Neural cell (in vitro differentiated cells): Measurements from ENCODE around the gene ZBTB46. TPM values are rescaled to one million over a fixed set of nuclear protein-coding genes. Genes with fewer than 3 reads are reported as not detected.

Source experiments
- H2AFZ ChIP-seq: fragments of 200-600, 300-800 bp; sonication (generic), shearing (Covaris generic); 2 replicates; pipeline ENCODE4 v1.6.0; 2014; ENCODE audit warnings: low read depth, mild to moderate bottlenecking, antibody characterized with exemption, low read length, moderate library complexity
- H3F3A ChIP-seq: fragments of 200-600 bp; shearing (Covaris generic); 2 replicates; pipeline ENCODE4 v1.6.1; 2016; ENCODE audit warnings: mild to moderate bottlenecking, moderate library complexity, mixed read lengths, antibody characterized with exemption, low read length; ENCODE audit not compliant: insufficient read depth, poor library complexity, severe bottlenecking
- H3K27ac ChIP-seq: fragments of 200-600, 300-800 bp; sonication (generic), shearing (Covaris generic); 2 replicates; pipeline ENCODE4 v1.5.1; 2014; ENCODE audit warnings: mild to moderate bottlenecking, low read length, moderate library complexity
- H3K27me3 ChIP-seq: fragments of 300-800, 200-600 bp; sonication (generic), shearing (Covaris generic); 2 replicates; pipeline ENCODE4 v1.6.0; 2014; ENCODE audit warnings: mild to moderate bottlenecking, low read depth, low read length, moderate library complexity; ENCODE audit not compliant: insufficient read depth
- H3K36me3 ChIP-seq: fragments of 300-800, 200-600 bp; sonication (generic), shearing (Covaris generic); 2 replicates; pipeline ENCODE4 v1.5.1; 2014; ENCODE audit warnings: mild to moderate bottlenecking, antibody characterized with exemption, low read length, moderate library complexity; ENCODE audit not compliant: insufficient read depth
- H3K4me2 ChIP-seq: fragments of 300-800, 200-600 bp; sonication (generic), shearing (Covaris generic); 2 replicates; pipeline ENCODE4 v1.6.0; 2014; ENCODE audit warnings: mild to moderate bottlenecking, low read length
- H3K4me3 ChIP-seq: fragments of 300-800, 200-600 bp; sonication (generic), shearing (Covaris generic); 2 replicates; pipeline ENCODE4 v1.5.1; 2014; ENCODE audit warnings: mild to moderate bottlenecking, low read length, moderate library complexity
- H3K79me2 ChIP-seq: fragments of 200-600 bp; shearing (Covaris generic); replicated peaks from 2 replicates; pipeline ENCODE4 v1.6.0; 2014; ENCODE audit warnings: mild to moderate bottlenecking, low read length, moderate library complexity; ENCODE audit not compliant: insufficient read depth
- H3K9ac ChIP-seq: fragments of 300-800, 200-600 bp; sonication (generic), shearing (Covaris generic); 2 replicates; pipeline ENCODE4 v1.6.1; 2016; ENCODE audit warnings: mild to moderate bottlenecking, low read length, mixed read lengths
- H3K9me2 ChIP-seq: fragments of 200-600 bp; shearing (Covaris generic); 2 replicates; pipeline ENCODE4 v1.6.1; 2016; ENCODE audit warnings: mild to moderate bottlenecking, low read length, mixed read lengths; ENCODE audit not compliant: insufficient read depth
- H3K9me3 ChIP-seq: fragments of 200-600, 300-800 bp; sonication (generic), shearing (Covaris generic); 2 replicates; pipeline ENCODE4 v1.6.1; 2016; ENCODE audit warnings: mild to moderate bottlenecking, mixed run types, low read length, moderate library complexity, mixed read lengths
- H4K20me1 ChIP-seq: fragments of 200-600 bp; shearing (Covaris generic); 2 replicates; pipeline ENCODE4 v1.6.1; 2016; ENCODE audit warnings: mild to moderate bottlenecking, mixed run types; ENCODE audit not compliant: insufficient read depth
- CTCF ChIP-seq: fragments of 450-650 bp; IDR thresholded peaks from 2 replicates; pipeline ENCODE4 v1.5.1; 2014; ENCODE audit warnings: antibody characterized with exemption, mild to moderate bottlenecking, moderate library complexity; ENCODE audit not compliant: poor library complexity, severe bottlenecking
- EP300 ChIP-seq: fragments of 450-650 bp; conservative IDR thresholded peaks from 2 replicates; pipeline ENCODE4 v1.6.1; 2014; ENCODE audit warnings: antibody characterized with exemption, mild to moderate bottlenecking, moderate library complexity; ENCODE audit not compliant: poor library complexity, severe bottlenecking
- EZH2 ChIP-seq: fragments of 200-600, 300-800 bp; shearing (Covaris generic), sonication (generic); IDR thresholded peaks from 2 replicates; pipeline ENCODE4 v1.6.1; 2014; ENCODE audit warnings: antibody characterized with exemption, low read length, borderline replicate concordance, mild to moderate bottlenecking; ENCODE audit not compliant: insufficient read depth, poor library complexity, severe bottlenecking
- MXI1 ChIP-seq: fragments of 450-650 bp; conservative IDR thresholded peaks from 2 replicates; pipeline ENCODE4 v1.6.1; 2014; ENCODE audit warnings: antibody characterized with exemption, mild to moderate bottlenecking; ENCODE audit not compliant: poor library complexity, severe bottlenecking
- POLR2AphosphoS5 ChIP-seq: IDR thresholded peaks from 2 replicates; pipeline ENCODE4 v1.6.1; 2012
- RAD21 ChIP-seq: fragments of 450-650 bp; conservative IDR thresholded peaks from 2 replicates; pipeline ENCODE4 v1.6.1; 2014; ENCODE audit warnings: antibody characterized with exemption, mild to moderate bottlenecking, moderate library complexity
- SMC3 ChIP-seq: fragments of 450-650 bp; conservative IDR thresholded peaks from 2 replicates; pipeline ENCODE4 v1.6.1; 2014; ENCODE audit warnings: antibody characterized with exemption, mild to moderate bottlenecking, moderate library complexity; ENCODE audit not compliant: poor library complexity
- TAF1 ChIP-seq: IDR thresholded peaks from 2 replicates; pipeline ENCODE4 v1.6.1; 2012; ENCODE audit warnings: low read depth
- polyA plus RNA-seq: library from polyadenylated mRNA; depleted of rRNA; stranded (reverse); fragments of >200 nt; gene quantifications from 2 replicates; pipeline ENCODE4 v1.2.3, GENCODE V29; 2014
- TF ChIP-seq, protein P1 (sequence below): IDR thresholded peaks from 2 replicates; pipeline ENCODE4 v1.6.1; 2012; ENCODE audit warnings: borderline replicate concordance

The ZBTB46 gene
- polyA plus RNA-seq, 1 donor from 2014 or later: 15.0 TPM

- Histone ChIP-seq H4K20me1 (no peaks in the 10 kb centered on the region), H3F3A (no peaks in the 10 kb centered on the region), H3K9ac (no peak overlapping the region), H2AFZ (no peak overlapping the region), H3K9me2 (no peaks in the 10 kb centered on the region), H3K27ac (no peak overlapping the region), H3K9me3 (no peaks in the 10 kb centered on the region), H3K79me2 (no peaks in the 10 kb centered on the region), H3K36me3 (no peaks in the 10 kb centered on the region), H3K27me3 (no peaks in the 10 kb centered on the region), H3K4me3 (no peak overlapping the region), H3K4me2 (no peak overlapping the region)
- TF ChIP-seq RAD21 (no peak), EP300 (no peak), TAF1 (no peak)
Measured at GRCh38 chr20:63737945-63738686, 92.9 kb downstream of the ZBTB46 start.

DNA sequence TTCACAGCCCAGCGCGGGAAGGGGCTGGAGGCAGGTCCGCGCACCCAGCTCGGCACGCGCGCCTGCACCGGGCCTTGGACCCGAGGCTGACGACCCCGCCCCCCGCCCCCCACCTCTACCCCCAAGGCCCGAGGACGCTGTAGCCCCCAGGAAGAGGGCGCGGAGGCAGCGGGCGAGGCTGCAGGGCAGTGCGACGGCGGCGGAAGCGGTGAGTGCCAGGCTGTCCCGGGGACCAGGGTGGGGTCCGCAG lies 93.4 kb downstream of the ZBTB46 start:
- Histone ChIP-seq H2AFZ (no peak overlapping the region), H3K36me3 (no peaks in the 10 kb centered on the region), H3K27ac (no peak overlapping the region), H3F3A (no peaks in the 10 kb centered on the region), H3K9me2 (no peaks in the 10 kb centered on the region), H3K9me3 (no peaks in the 10 kb centered on the region), H3K9ac (no peak overlapping the region), H3K4me2 (no peak overlapping the region), H3K4me3 (no peak overlapping the region), H4K20me1 (no peaks in the 10 kb centered on the region), H3K27me3 (no peaks in the 10 kb centered on the region), H3K79me2 (no peaks in the 10 kb centered on the region)
- TF ChIP-seq EZH2 (no peak), TAF1 (no peak), EP300 (no peak), RAD21 (no peak), POLR2AphosphoS5 (no peak), SMC3 (no peak), CTCF (no peak), MXI1 (no peak)
- TF ChIP-seq, protein P1, sequence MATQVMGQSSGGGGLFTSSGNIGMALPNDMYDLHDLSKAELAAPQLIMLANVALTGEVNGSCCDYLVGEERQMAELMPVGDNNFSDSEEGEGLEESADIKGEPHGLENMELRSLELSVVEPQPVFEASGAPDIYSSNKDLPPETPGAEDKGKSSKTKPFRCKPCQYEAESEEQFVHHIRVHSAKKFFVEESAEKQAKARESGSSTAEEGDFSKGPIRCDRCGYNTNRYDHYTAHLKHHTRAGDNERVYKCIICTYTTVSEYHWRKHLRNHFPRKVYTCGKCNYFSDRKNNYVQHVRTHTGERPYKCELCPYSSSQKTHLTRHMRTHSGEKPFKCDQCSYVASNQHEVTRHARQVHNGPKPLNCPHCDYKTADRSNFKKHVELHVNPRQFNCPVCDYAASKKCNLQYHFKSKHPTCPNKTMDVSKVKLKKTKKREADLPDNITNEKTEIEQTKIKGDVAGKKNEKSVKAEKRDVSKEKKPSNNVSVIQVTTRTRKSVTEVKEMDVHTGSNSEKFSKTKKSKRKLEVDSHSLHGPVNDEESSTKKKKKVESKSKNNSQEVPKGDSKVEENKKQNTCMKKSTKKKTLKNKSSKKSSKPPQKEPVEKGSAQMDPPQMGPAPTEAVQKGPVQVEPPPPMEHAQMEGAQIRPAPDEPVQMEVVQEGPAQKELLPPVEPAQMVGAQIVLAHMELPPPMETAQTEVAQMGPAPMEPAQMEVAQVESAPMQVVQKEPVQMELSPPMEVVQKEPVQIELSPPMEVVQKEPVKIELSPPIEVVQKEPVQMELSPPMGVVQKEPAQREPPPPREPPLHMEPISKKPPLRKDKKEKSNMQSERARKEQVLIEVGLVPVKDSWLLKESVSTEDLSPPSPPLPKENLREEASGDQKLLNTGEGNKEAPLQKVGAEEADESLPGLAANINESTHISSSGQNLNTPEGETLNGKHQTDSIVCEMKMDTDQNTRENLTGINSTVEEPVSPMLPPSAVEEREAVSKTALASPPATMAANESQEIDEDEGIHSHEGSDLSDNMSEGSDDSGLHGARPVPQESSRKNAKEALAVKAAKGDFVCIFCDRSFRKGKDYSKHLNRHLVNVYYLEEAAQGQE: no peak
